ENCODE results near the gene MED31. TPM values are rescaled to one million over a fixed set of nuclear protein-coding genes. Genes with fewer than 3 reads are reported as not detected.
"Not testable (repeated sequence)": the region's sequence is repeated elsewhere in the genome, so short reads cannot be mapped to it uniquely, and the experiment has no call there.

MED31 gene
- total and polyA plus RNA-seq, 2 donors (not counting 3 experiments of a cell fraction or from before 2014, with no cell fraction given) = 13.7 to 29.4 TPM

- H3K79me2 ChIP-seq (ENCODE audit: control insufficient read depth, insufficient read depth, low read length) = no peaks in the 10 kb centered on the region
- DNase-seq (ENCODE audit: low read depth, low spot score) = no peak
- POLR2A ChIA-PET = no interaction called here
- no peaks in the 10 kb centered on the region for H3K9me3 ChIP-seq (replicated peaks; ENCODE audit: control insufficient read depth, insufficient read depth, low read length)
- no peak overlapping the region for H3K4me3 ChIP-seq (replicated peaks in 1 of 3; ENCODE audit: insufficient read depth in 1 of 3, low read depth in 1 of 3, low read length in 3 of 3)
- dilution Hi-C loops (cut with MboI; ENCODE audit: extremely low pct_ligation_motif_present, low sequenced_read_pairs) (no loop called here), intact Hi-C loops (cut with micrococcal nuclease) (no loop called here)
- no peaks in the 10 kb centered on the region for H3K36me3 ChIP-seq (ENCODE audit: control insufficient read depth in 2 of 2, extremely low read depth in 1 of 2, insufficient read depth in 2 of 2, low read length in 2 of 2)
- no peaks in the 10 kb centered on the region for H4K20me1 ChIP-seq (replicated peaks; ENCODE audit: control insufficient read depth, extremely low read depth, insufficient read depth, low read length)
- TF ChIP-seq MAX (IDR thresholded peaks at IDR 0.05; ENCODE audit: insufficient read depth, insufficient read length) (no peak), POLR2AphosphoS5 (IDR thresholded peaks at IDR 0.05; ENCODE audit: insufficient read depth, low read depth, low read length) (no peak), CTCF (IDR thresholded peaks at IDR 0.05; ENCODE audit: extremely low read depth in 1 of 2, insufficient read depth in 1 of 2, low read depth in 1 of 2, low read length in 2 of 2) (no peak), JUN (IDR thresholded peaks at IDR 0.05; ENCODE audit: borderline replicate concordance, insufficient read depth, insufficient read length, low read depth) (no peak), MYC (IDR thresholded peaks at IDR 0.05; ENCODE audit: low read depth, low read length) (no peak), GATA2 (IDR thresholded peaks at IDR 0.05; ENCODE audit: insufficient read depth, insufficient read length, low read depth, low read length) (no peak), EZH2 (IDR thresholded peaks at IDR 0.05; ENCODE audit: borderline replicate concordance, low read depth, low read length, severe bottlenecking) (no peak), POLR2A (IDR thresholded peaks at IDR 0.05; ENCODE audit: low read depth, low read length) (no peak), FOS (IDR thresholded peaks at IDR 0.05; ENCODE audit: borderline replicate concordance, insufficient read depth, low read length) (no peak)
- H3K27ac ChIP-seq (ENCODE audit: insufficient read depth, low read depth, low read length) = no peak overlapping the region
- CTCF ChIA-PET = interaction anchor here (2.0 kb wide), 1 partner anchor 183 kb away, joined by 9 read pairs; no protein-coding TSS in a partner anchor
- H3K4me1 ChIP-seq (ENCODE audit: control insufficient read depth, extremely low read depth, insufficient read depth, low read length) = no peaks in the 10 kb centered on the region
- no peak overlapping the region for H2AFZ ChIP-seq (ENCODE audit: low read depth, low read length)
- H3K9me1 ChIP-seq (replicated peaks; ENCODE audit: control insufficient read depth, extremely low read depth, insufficient read depth, low read length) = no peaks in the 10 kb centered on the region
- FAIRE-seq = no peak
- H3K27me3 ChIP-seq (ENCODE audit: control insufficient read depth in 2 of 2, insufficient read depth in 2 of 2, low read length in 2 of 2) = peaks cover 25 to 40% of the 10 kb centered on the region in 2 experiments
- no peak overlapping the region for H3K9ac ChIP-seq (replicated peaks; ENCODE audit: extremely low read depth, insufficient read depth, low read length)
- BruUV-seq (replicated peaks) = no TSS peak
- no peak overlapping the region for H3K4me2 ChIP-seq (ENCODE audit: insufficient read depth, low read length)
Measured at GRCh38 chr17:6660101-6660500, 8.7 kb upstream of the MED31 start.

GRCh38 chr17:6658411-6658810 is 7.0 kb upstream of the MED31 start:
- H3K79me2 ChIP-seq (ENCODE audit: control insufficient read depth, insufficient read depth, low read length); H2AFZ ChIP-seq (ENCODE audit: low read depth, low read length); CTCF ChIA-PET; BruUV-seq (replicated peaks); H3K9me3 ChIP-seq (replicated peaks; ENCODE audit: control insufficient read depth, insufficient read depth, low read length); H3K4me2 ChIP-seq (ENCODE audit: insufficient read depth, low read length); H3K36me3 ChIP-seq (ENCODE audit: control insufficient read depth in 2 of 2, extremely low read depth in 1 of 2, insufficient read depth in 2 of 2, low read length in 2 of 2); POLR2A ChIA-PET; intact Hi-C loops (cut with micrococcal nuclease); H3K9me1 ChIP-seq (replicated peaks; ENCODE audit: control insufficient read depth, extremely low read depth, insufficient read depth, low read length); DNase-seq (ENCODE audit: low read depth, low spot score); H3K4me3 ChIP-seq (replicated peaks in 1 of 3; ENCODE audit: insufficient read depth in 1 of 3, low read depth in 1 of 3, low read length in 3 of 3); dilution Hi-C loops (cut with MboI; ENCODE audit: extremely low pct_ligation_motif_present, low sequenced_read_pairs); H3K4me1 ChIP-seq (ENCODE audit: control insufficient read depth, extremely low read depth, insufficient read depth, low read length); H3K9ac ChIP-seq (replicated peaks; ENCODE audit: extremely low read depth, insufficient read depth, low read length); FAIRE-seq; H4K20me1 ChIP-seq (replicated peaks; ENCODE audit: control insufficient read depth, extremely low read depth, insufficient read depth, low read length); H3K27ac ChIP-seq (ENCODE audit: insufficient read depth, low read depth, low read length): not testable (repeated sequence)
- peaks cover 41 to 56% of the 10 kb centered on the region in 2 experiments for H3K27me3 ChIP-seq (ENCODE audit: control insufficient read depth in 2 of 2, insufficient read depth in 2 of 2, low read length in 2 of 2)

Measured in endothelial cell of umbilical vein (primary cell).